CD4-positive, alpha-beta T cell treated with Interleukin-4 for 4 hours (primary cell): ENCODE data around the gene STXBP5.

Experiments used
- DNase-seq: peaks from one replicate; pipeline ENCODE4 v3.0.0-alpha.2; 2020

Gene STXBP5

GRCh38 chr6:147389463-147389862, 185.2 kb downstream of the STXBP5 start:
- DNase-seq = no peak

GRCh38 chr6:147390909-147391536, 186.8 kb downstream of the STXBP5 start:
- no peak for DNase-seq

GRCh38 chr6:147392917-147393625, 188.9 kb downstream of the STXBP5 start:
- DNase-seq = no peak

GRCh38 chr6:147395158-147395557, 190.9 kb downstream of the STXBP5 start:
- DNase-seq = no peak

GRCh38 chr6:147397306-147397705, 193.1 kb downstream of the STXBP5 start:
- no peak for DNase-seq

GRCh38 chr6:147400968-147401367, 196.8 kb downstream of the STXBP5 start:
- no peak for DNase-seq

- DNase-seq = no peak
Measured at GRCh38 chr6:147401779-147402178, 197.6 kb downstream of the STXBP5 start.

GRCh38 chr6:147406783-147407182, 202.6 kb downstream of the STXBP5 start:
- DNase-seq = no peak

- DNase-seq = no peak
Measured at GRCh38 chr6:147407571-147407970, 203.4 kb downstream of the STXBP5 start.

GRCh38 chr6:147416622-147417021, 212.4 kb downstream of the STXBP5 start:
- DNase-seq = no peak

GRCh38 chr6:147417954-147418353, 213.7 kb downstream of the STXBP5 start:
- DNase-seq = no peak

GRCh38 chr6:147418523-147418922, 214.3 kb downstream of the STXBP5 start:
- no peak for DNase-seq

GRCh38 chr6:147421903-147422302, 217.7 kb downstream of the STXBP5 start:
- no peak for DNase-seq

- DNase-seq = no peak
Measured at GRCh38 chr6:147423111-147423510, 218.9 kb downstream of the STXBP5 start.

GRCh38 chr6:147429794-147430193, 225.6 kb downstream of the STXBP5 start:
- DNase-seq = no peak

GRCh38 chr6:147430811-147431210, 226.6 kb downstream of the STXBP5 start:
- no peak for DNase-seq

- no peak for DNase-seq
Measured at GRCh38 chr6:147434076-147434475, 229.9 kb downstream of the STXBP5 start.

GRCh38 chr6:147434516-147434915, 230.3 kb downstream of the STXBP5 start:
- no peak for DNase-seq

GRCh38 chr6:147437615-147438014, 233.4 kb downstream of the STXBP5 start:
- DNase-seq = no peak

- no peak for DNase-seq
Measured at GRCh38 chr6:147438758-147439528, 234.7 kb downstream of the STXBP5 start.
